Smooth muscle cell (in vitro differentiated cells): ENCODE data around the gene RAPGEF3. TPM values are rescaled to one million over a fixed set of nuclear protein-coding genes. Genes with fewer than 3 reads are reported as not detected.

Experiments used
- DNase-seq: peaks from one replicate; lab custom pipeline; 2025; ENCODE audit not compliant: unreplicated experiment; lab: John Stamatoyannopoulos, UW
- H2AFZ ChIP-seq: fragments of 200-600 bp; sonication (generic); 2 replicates; pipeline ENCODE4 v1.6.0; 2016; ENCODE audit warnings: antibody characterized with exemption, low read depth, mild to moderate bottlenecking
- H3F3A ChIP-seq: fragments of 200-600 bp; sonication (generic); 2 replicates; pipeline ENCODE4 v1.6.0; 2017; ENCODE audit warnings: antibody characterized with exemption, low read depth
- H3K27ac ChIP-seq: fragments of 200-600 bp; sonication (generic); 2 replicates; pipeline ENCODE4 v1.5.1; 2016; ENCODE audit warnings: low read depth, mild to moderate bottlenecking
- H3K27me3 ChIP-seq: fragments of 200-600 bp; sonication (generic); 2 replicates; pipeline ENCODE4 v1.6.1; 2016; ENCODE audit warnings: low read depth, mild to moderate bottlenecking
- H3K36me3 ChIP-seq: fragments of 200-600 bp; sonication (generic); 2 replicates; pipeline ENCODE4 v1.5.1; 2016; ENCODE audit warnings: low read depth
- H3K4me1 ChIP-seq: fragments of 200-600 bp; sonication (generic); 2 replicates; pipeline ENCODE4 v1.5.1; 2016; ENCODE audit warnings: low read depth
- H3K4me2 ChIP-seq: fragments of 200-600 bp; sonication (generic); 2 replicates; pipeline ENCODE4 v1.6.0; 2016; ENCODE audit warnings: mild to moderate bottlenecking
- H3K4me3 ChIP-seq: fragments of 200-600 bp; sonication (generic); 2 replicates; pipeline ENCODE4 v1.5.1; 2016; ENCODE audit warnings: mild to moderate bottlenecking
- H3K79me2 ChIP-seq: fragments of 200-600 bp; sonication (generic); 2 replicates; pipeline ENCODE4 v1.6.0; 2016; ENCODE audit warnings: low read depth, mild to moderate bottlenecking
- H3K9ac ChIP-seq: fragments of 200-600 bp; sonication (generic); 2 replicates; pipeline ENCODE4 v1.6.0; 2016; ENCODE audit warnings: low read depth
- H3K9me3 ChIP-seq: fragments of 200-600 bp; sonication (generic); replicated peaks from 2 replicates; pipeline ENCODE4 v1.5.1; 2016; ENCODE audit warnings: low read depth
- H4K20me1 ChIP-seq: fragments of 200-600 bp; sonication (generic); 2 replicates; pipeline ENCODE4 v1.6.0; 2016; ENCODE audit warnings: low read depth
- whole genome bisulfite sequencing: methylation state at CpG from one replicate; pipeline ENCODE4 v1.1.7; 2016; ENCODE audit warnings: low lambda C conversion rate; 5-methylcytosine and 5-hydroxymethylcytosine counted together
- polyA plus RNA-seq: library from polyadenylated mRNA; unstranded; fragments of >200 nt; fragmentation: Nextera tagmentation; extraction: Ambion mirVana; gene quantifications from 2 replicates; pipeline ENCODE4 v1.2.1, GENCODE V29; 2016
- total RNA-seq: library from RNA; depleted of rRNA; stranded (reverse); fragments of >200 nt; gene quantifications from 2 replicates; pipeline ENCODE4 v1.2.3, GENCODE V29; 2014
- TF ChIP-seq, protein P1 (sequence below): fragments of 200-600 bp; sonication (generic); IDR thresholded peaks from 2 replicates; pipeline ENCODE4 v1.5.1; 2017; ENCODE audit warnings: borderline replicate concordance, mild to moderate bottlenecking, antibody characterized with exemption; ENCODE audit not compliant: insufficient read depth, poor library complexity, severe bottlenecking

Gene RAPGEF3
- total and polyA plus RNA-seq, 2 experiments from 2014 or later, result 1.9 to 5.6 TPM

DNA sequence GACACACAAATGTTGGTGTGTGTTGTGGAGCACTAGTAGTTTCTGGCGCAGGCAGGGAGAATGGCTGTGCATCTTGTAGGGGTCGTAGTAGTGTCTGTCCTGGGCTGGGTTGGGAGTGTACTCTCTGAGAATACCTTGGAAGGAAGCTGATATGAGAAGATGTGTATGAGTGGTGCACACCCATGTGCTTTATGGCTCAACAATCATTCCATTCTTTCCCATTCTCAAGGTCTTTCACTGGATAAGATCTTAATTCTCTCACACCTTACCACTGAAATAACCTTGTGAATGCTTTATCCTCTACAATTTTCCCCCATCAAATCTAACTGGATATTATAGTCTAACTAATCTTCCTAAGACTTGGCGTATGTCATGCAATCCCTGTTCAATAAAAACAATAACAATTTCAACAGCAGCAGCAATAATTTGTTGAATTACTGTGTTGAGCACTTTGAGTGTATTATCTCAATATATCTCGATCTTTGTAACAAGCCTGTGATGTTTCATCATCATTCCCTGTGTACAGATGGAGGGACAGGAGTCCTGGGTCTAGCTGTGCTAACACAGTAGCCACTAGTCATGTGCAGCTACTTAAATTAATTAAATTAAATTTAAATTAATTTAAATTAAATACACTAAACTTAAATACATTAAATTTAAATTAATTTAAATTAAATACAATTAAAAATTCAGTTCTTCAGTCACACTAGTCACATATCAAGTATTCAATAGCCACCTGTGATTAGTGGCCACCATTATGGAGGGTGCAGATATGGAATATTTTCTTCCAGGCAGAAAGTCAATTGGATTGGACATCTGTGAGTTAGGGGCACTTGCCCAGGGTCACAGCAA is 10.8 kb upstream of the RAPGEF3 start:
- H3K79me2 ChIP-seq, result no peaks in the 10 kb centered on the region
- no peaks in the 10 kb centered on the region for H4K20me1 ChIP-seq
- WGBS, result 91% methylated on average over 4 of the region's 4 CpGs
- no peaks in the 10 kb centered on the region for H3K9me3 ChIP-seq
- no peak for DNase-seq
- no peak overlapping the region for H2AFZ ChIP-seq
- H3K4me1 ChIP-seq, result peaks cover 4% of the 10 kb centered on the region
- no peak overlapping the region for H3K9ac ChIP-seq
- TF ChIP-seq, protein P1, sequence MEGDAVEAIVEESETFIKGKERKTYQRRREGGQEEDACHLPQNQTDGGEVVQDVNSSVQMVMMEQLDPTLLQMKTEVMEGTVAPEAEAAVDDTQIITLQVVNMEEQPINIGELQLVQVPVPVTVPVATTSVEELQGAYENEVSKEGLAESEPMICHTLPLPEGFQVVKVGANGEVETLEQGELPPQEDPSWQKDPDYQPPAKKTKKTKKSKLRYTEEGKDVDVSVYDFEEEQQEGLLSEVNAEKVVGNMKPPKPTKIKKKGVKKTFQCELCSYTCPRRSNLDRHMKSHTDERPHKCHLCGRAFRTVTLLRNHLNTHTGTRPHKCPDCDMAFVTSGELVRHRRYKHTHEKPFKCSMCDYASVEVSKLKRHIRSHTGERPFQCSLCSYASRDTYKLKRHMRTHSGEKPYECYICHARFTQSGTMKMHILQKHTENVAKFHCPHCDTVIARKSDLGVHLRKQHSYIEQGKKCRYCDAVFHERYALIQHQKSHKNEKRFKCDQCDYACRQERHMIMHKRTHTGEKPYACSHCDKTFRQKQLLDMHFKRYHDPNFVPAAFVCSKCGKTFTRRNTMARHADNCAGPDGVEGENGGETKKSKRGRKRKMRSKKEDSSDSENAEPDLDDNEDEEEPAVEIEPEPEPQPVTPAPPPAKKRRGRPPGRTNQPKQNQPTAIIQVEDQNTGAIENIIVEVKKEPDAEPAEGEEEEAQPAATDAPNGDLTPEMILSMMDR, result no peak
- H3K36me3 ChIP-seq, result no peaks in the 10 kb centered on the region
- no peaks in the 10 kb centered on the region for H3K27me3 ChIP-seq
- H3K4me3 ChIP-seq, result no peak overlapping the region
- H3F3A ChIP-seq, result no peaks in the 10 kb centered on the region
- no peak overlapping the region for H3K27ac ChIP-seq
- H3K4me2 ChIP-seq, result no peak overlapping the region

DNA sequence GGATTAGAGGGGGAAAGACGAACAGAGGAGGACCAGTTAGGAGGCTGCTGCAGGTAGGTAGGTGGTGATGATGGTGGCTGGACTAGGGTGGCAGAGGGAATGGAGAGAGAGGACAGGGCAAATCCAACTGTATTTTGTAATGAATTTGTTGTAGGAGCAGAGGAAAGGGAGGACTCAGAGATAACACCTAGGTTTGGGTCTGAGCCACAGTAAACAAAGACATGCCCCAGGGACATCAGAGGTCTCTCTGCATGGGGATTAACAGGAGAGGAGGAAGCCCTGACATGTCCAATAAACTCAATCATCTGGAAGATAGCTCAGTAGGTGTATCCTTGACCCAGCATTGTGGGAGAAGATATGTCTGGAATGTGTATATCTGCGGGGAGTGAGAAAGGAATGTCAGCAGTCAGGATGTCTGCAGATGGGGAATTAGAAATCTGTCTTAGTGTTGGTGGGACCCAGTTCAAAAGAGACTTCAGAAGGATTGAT is 9.7 kb upstream of the RAPGEF3 start:
- Histone ChIP-seq H3F3A (no peaks in the 10 kb centered on the region), H3K36me3 (no peaks in the 10 kb centered on the region), H3K4me1 (peaks cover 4% of the 10 kb centered on the region), H3K4me2 (peak overlapping the region; percentile 40), H3K4me3 (no peak overlapping the region), H3K27ac (no peak overlapping the region), H3K9me3 (no peaks in the 10 kb centered on the region), H3K27me3 (no peaks in the 10 kb centered on the region), H4K20me1 (no peaks in the 10 kb centered on the region), H2AFZ (no peak overlapping the region), H3K9ac (no peak overlapping the region), H3K79me2 (no peaks in the 10 kb centered on the region)
- TF ChIP-seq, protein P1, result no peak
- WGBS, result 52% methylated on average over 2 of the region's 2 CpGs
- no peak for DNase-seq

DNA sequence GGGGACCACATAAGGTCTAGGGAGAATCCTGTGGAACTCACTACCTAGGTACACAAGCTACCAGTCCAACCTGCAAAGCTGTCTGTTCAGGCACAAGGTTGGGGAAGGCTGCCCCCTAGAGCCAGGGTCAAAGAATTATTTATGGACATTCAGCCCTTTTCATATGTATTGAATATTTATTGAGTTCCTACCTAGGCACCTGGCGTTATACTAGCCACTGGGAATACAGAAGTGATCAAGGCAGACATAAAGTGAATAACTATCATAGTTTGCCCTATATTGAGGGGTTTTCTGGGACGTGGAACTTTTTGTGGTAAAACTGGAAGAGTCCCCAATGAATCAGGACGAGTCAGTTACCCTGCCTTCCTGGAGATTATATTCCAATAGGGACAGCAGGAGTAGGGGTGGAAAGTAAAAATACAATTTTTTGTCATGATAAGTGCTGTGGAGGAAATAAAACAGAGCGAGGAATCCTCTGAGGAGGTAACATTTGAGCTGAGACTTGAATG is 8.6 kb upstream of the RAPGEF3 start:
- TF ChIP-seq, protein P1, result peak; percentile 38
- H3K4me2 ChIP-seq, result no peak overlapping the region
- H3K9ac ChIP-seq, result no peak overlapping the region
- no peak overlapping the region for H3K27ac ChIP-seq
- no peaks in the 10 kb centered on the region for H4K20me1 ChIP-seq
- 56% methylated on average over 4 of the region's 4 CpGs for WGBS
- no peaks in the 10 kb centered on the region for H3F3A ChIP-seq
- no peaks in the 10 kb centered on the region for H3K9me3 ChIP-seq
- H3K4me1 ChIP-seq, result peaks cover 4% of the 10 kb centered on the region
- H2AFZ ChIP-seq, result no peak overlapping the region
- H3K4me3 ChIP-seq, result no peak overlapping the region
- H3K27me3 ChIP-seq, result no peaks in the 10 kb centered on the region
- no peaks in the 10 kb centered on the region for H3K79me2 ChIP-seq
- H3K36me3 ChIP-seq, result no peaks in the 10 kb centered on the region
- DNase-seq, result no peak
